H1 (cell line): ENCODE measurements around the gene NPNT. TPM values are rescaled to one million over a fixed set of nuclear protein-coding genes. Genes with fewer than 3 reads are reported as not detected.

Source experiments
- KDM5A ChIP-seq: fragments of 200-600 bp; IDR thresholded peaks from 2 replicates; pipeline ENCODE4 v1.7.1; 2012; ENCODE audit warnings: mild to moderate bottlenecking, low read length, inconsistent platforms, mixed read lengths
- SUZ12 ChIP-seq: fragments of 200-600 bp; sonication (generic); IDR thresholded peaks from 2 replicates; pipeline ENCODE4 v1.6.1; 2012; ENCODE audit warnings: mild to moderate bottlenecking, inconsistent platforms, low read length, moderate library complexity, mixed read lengths
- polyA plus RNA-seq, 7 experiments: library from polyadenylated mRNA; depleted of rRNA in 3 of 7; stranded (reverse) in 5 of 7; unstranded in 2 of 7; fragments of >200 nt in 5 of 7; fragments of 200-250 nt in 2 of 7; gene quantifications; 1 replicate in 5 of 7; 2 replicates in 1 of 7; 4 replicates in 1 of 7; pipeline versions ENCODE4 v1.2.1 to v1.2.3, GENCODE V29; 2011 to 2013; ENCODE audit warnings: missing spikeins in 2 of 7, mixed read lengths in 2 of 7
- total RNA-seq: library from RNA; stranded (reverse); fragmentation: NEBNext Ultra II Directional; extraction: Animal tissue kit (Norgen Biotek cat#: 25700); gene quantifications from 2 replicates; pipeline ENCODE4 v1.2.1, GENCODE V29; 2021

Gene NPNT
- total and polyA plus RNA-seq, 2 of the 8 experiments (the other 6 are each of a cell fraction or from before 2014, with no cell fraction given) = 0.24 to 0.97 TPM

DNA sequence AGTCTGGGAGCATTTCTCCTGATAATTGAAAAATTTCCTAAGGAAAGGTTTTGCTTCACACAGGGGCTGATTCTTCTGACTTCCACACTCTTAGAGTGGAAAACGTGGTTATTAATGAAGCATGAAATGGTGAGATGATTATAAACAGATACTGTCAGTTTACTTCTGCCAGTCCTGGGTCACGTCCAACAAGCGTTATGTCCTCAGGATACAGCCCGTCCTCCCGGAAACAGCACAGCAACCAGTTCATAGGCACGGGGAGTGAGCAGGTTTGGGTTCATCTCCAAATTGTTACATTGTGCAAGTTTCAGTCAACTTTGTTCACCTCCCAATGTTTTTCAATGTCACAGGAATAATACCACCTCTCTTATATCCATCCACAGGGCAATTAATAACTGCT is 98.8 kb downstream of the NPNT start (continued):
- TF ChIP-seq SUZ12 = no peak
- TF ChIP-seq KDM5A = no peak
- TF ChIP-seq, all 59 proteins: peak for 0
